Cerebellar cortex (tissue), 1 donor: ENCODE data around the gene YAP1.
"Not testable (repeated sequence)": the region's sequence is repeated elsewhere in the genome, so short reads cannot be mapped to it uniquely, and the experiment has no call there.

Source experiments
- DNase-seq: peaks from one replicate; pipeline ENCODE4 v3.0.0-alpha.2; 2015; ENCODE audit warnings: low spot score

Gene YAP1

DNA sequence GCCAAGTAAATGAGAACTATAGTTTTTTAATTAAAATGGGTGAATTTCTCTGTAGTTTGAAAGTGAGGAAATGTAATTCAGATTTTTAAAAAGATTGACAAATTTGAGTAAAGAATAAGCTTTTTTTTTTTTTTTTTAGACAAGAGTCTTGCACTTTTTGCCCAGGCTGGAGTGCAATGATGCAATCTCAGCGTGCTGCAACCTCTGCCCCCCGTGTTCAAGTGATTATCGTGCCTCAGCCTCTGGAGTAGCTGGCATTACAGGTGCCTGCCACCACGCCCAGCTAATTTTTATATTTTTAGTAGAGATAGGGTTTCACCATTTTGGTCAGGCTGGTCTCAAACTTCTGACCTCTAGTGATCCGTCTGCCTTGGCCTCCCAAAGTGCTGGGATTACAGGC lies 90.1 kb downstream of the YAP1 start:
- not testable (repeated sequence) for DNase-seq

DNA sequence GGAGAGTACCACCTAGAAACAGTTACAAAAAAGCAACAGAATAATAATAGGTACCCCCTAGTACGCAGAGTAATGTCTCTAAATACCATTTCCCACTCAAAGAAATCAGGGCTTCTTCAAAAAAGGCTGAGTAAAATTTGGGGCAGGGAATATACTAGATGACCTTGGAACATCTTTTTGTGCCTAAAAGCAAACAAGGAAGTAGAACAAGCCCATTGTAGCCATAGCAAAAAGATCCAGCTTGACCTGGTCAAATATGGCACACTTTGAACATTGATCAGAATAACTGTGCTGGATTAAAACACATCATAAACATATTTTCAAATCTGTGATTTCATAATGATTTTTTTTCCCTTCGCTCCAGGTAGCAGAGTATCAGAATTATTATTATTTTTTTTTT lies 91.5 kb downstream of the YAP1 start:
- no peak for DNase-seq

DNA sequence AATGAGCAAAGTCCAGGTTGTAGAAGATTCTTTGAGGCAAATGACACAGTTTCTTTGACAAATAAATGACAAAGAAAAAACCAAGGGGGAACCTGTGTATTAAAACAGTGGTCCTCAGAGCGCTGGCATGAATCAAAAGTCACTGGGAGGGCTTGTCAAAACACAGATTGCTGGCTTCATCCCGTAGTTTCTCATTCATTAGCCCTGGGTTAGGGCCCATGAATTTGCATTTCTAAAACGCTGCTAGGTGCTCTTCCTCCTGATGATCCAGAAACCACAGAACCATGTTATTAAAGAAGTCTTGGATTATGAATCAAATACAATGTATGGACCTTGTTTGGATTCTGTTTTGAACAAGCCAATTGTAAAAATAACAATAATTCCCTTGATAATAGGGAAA lies 92.7 kb downstream of the YAP1 start:
- DNase-seq: no peak

DNA sequence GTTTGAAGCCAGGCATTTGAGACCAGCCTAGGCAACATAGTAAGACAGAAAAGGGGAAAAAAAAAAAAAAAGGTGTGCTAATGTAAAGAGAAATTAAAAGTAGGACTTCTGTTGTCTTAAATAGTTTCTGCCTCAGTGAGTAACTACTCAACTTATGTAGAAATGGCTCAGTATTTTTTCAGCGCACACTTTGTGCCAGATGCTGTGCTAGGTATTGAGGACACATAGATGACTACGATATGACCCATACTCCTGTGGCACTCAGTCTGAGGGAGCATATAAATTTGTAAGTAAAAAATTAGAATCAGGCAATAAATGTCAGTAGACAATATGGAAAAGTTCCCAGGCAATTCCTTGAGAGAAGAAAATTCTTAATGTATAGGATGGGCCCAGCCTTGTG lies 93.9 kb downstream of the YAP1 start:
- DNase-seq: no peak

DNA sequence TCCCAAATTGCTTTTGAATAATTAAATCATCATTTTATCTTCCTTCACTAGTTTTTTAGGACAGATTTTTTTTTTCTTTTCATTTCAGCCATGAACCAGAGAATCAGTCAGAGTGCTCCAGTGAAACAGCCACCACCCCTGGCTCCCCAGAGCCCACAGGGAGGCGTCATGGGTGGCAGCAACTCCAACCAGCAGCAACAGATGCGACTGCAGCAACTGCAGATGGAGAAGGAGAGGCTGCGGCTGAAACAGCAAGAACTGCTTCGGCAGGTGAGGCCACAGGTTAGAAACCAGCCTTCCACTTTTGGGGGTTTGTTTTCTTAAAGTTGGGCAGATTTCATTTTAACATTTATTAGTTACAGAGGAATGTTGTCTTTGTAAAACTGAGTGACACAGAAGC lies 95.6 kb downstream of the YAP1 start:
- DNase-seq: no peak

DNA sequence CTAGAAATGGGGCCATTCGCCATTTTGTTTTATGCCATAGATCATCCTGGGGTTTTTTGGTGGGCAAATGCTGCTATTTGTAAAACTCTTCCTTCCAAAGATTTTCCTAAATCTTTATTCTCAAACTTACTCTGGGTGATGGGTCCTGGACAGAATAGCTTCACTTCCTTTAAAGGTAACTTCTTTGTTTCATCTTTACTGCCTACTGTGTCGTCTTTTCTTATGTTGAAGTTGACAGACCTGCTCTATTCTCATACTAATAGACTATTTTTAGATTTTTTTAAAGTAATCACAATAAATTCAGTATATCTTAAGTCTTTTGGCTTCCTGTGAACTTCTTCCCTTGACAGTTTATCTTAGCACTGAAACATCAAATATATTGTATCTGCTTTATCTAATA lies 98.6 kb downstream of the YAP1 start:
- DNase-seq: no peak

DNA sequence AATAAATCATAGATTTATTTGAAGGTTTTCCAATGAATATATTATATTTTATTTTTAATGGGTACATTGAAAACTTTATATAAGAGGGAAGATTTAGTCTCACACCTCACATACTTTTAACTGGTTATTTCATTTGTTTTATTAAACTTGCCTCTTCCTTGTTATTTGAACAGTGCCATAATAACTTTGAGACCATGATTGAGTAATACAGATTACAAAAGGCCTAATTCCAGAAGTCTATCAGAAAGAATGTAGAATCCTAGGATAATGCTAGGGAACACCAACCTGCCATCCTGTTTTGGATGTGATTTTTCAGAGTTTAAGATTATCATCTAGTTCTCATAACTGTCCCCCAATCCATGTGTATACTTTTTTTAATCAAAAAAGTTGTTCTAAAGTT lies 104.4 kb downstream of the YAP1 start:
- DNase-seq: no peak

DNA sequence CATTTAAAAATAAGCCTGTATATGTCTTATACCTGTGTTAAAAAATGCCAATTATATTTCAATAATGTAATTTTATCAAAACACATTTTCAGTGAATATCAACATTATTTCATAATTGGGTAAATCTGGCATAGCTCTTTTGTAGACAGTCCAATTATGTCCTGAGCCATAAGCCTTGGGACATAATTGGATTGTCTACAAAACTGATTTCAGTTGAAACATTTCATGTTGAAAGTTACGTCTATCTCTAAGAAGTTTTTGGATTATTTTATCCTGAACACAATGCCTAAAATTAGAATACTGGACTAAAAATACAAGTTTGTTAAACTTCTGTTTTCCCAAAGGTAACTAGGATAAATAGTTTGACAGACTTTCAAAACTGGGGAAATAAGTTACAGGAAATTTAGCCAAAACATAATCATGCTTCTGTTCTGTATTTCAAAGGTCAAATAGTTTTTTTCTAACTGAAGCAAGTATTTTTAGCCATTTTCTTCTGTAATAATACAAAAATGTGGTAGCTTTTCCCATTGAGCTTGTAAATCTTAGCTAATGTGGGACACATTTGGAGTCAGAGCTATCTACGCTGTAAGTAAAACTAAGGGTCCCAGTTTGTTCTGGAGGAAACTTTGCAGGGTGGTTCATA lies 106.3 kb downstream of the YAP1 start:
- no peak for DNase-seq

DNA sequence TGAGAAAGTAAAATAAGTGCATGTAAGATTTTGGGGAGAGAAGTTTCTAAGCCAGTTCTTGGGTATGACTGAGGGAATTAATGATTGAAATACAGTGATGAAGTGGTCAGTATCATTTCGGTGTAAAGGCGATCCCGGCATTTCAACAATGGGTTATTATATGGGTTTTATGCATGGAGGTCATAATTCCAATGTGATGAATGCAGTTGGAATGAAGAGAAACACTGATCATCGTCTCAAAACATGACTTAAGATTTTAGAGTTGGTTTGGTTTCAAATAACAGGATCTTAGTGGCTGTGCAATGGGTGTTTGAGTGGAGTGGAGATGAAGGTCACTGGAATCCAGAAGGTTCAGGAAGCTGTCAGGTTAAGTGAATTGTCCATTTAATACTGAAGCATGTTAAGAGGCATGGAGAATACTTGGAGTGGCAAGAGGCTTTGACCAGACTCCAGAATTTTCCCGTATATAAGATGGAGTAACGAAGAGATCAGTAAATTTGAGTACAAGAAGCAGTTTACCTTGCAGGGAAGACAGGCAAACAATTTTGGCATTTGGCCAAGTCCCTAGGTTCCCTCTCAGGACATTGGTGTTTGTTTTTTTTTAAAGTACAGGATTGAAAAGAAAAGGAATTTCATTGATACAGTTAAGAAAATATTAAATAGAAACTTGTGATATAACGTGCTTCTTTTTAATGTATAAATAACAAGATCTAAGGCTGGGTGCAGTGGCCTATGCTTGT lies 110.7 kb downstream of the YAP1 start:
- no peak for DNase-seq

DNA sequence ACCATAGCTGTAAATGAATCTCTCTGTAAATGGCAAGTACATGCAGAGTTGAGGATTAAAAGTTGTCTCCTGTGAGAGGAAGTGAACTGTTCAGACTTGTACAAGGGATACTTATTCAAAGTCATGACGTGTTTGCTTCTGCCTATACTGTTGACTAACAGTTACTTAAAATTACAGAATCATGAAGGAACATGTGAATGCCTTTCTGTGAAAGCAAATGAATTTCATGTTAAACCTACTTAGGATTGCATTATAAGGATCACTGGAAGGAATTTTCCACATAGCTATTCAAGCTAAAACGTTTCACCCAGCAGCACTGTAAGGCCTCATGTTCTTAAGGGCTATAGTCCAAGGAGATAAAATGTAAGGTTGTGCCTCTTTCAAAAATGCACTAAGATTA lies 113.6 kb downstream of the YAP1 start:
- DNase-seq: no peak

DNA sequence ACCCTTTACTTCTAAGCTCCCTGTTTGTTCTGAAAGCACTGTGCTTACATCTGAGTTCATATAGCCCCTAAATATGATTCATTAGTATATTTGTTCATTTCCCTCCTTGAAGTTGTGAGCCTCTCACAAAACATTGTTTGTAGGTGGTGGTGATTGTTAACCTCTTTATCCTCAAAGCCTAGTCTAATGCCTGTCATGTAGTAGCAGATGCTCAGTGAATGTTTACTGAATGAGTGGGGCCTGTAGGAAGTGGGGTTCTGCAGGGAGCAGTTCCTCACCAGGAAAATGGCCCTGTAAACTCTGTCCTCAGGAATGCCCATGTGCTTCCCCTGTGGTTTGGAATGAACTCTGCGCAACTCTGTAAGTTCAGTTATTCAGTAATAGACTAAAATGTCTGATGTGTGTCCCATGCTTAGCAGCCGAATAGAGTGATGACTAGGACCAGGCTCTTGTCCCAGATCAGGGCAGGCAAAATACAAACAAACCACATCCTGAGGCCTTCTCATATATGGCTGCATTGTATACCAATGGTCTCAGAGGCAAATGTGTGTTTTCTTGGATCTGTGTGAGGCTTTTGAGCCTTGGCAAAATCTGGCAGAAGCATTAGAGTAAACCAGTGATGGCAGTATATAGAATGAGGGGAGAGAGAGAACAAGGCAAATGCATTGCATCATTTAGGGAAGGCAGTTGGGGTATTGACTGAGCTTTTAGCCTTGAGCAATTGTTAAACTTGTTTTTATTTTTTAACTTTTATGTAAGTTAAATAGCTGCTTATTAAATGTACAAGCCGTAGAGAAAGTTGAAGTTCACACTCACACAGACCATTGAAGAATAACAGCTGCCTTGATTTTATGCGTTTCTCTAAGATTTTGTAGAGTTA lies 115.7 kb downstream of the YAP1 start:
- DNase-seq: no peak

DNA sequence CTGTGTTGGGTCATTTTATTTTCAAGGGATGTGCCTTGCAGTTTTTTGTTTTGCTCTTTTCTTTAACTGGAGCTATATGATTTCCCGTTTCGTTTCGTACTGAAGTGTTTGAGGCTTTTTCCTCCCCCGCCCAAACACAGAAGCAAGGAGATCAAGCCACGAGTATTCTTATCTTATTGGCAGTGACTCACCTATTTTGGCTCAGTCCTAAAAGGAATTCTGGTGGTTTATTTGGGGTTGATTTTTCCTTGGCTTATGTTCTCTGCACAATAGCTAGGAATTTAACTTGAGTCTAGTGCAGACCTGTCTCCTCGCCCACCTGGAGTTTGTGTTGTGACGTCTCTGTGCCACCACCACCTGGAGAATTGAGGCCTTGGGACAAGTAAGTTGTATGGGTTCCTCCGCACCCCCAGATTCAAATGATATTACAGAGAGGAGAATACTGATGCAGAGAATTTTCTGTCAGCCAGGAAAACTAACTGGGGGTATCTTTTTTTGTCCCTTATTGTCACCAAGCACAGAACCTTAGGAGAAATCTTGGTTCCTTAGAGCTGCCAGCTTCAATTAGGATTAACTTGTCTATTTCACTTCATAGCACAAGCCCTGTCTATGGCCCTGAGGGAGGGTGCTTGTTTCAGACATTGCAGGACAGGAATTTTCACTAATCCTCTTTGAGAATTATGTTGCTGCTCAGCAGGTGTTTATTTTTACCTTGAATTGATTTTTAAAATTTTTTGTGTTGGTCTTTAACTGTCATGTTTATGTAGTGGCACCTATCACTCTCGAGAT lies 116.6 kb downstream of the YAP1 start:
- DNase-seq: no peak

DNA sequence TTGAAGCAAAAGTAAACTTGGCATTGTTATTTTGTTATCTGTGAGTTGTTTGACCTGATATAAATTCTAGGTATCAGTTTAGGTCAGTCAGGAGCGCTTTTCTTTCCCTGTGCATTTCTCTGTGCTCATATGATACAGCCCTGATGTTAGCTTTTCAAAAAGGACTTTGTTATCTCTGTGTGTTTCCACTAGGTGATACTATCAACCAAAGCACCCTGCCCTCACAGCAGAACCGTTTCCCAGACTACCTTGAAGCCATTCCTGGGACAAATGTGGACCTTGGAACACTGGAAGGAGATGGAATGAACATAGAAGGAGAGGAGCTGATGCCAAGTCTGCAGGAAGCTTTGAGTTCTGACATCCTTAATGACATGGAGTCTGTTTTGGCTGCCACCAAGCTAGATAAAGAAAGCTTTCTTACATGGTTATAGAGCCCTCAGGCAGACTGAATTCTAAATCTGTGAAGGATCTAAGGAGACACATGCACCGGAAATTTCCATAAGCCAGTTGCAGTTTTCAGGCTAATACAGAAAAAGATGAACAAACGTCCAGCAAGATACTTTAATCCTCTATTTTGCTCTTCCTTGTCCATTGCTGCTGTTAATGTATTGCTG lies 119.4 kb downstream of the YAP1 start:
- no peak for DNase-seq

DNA sequence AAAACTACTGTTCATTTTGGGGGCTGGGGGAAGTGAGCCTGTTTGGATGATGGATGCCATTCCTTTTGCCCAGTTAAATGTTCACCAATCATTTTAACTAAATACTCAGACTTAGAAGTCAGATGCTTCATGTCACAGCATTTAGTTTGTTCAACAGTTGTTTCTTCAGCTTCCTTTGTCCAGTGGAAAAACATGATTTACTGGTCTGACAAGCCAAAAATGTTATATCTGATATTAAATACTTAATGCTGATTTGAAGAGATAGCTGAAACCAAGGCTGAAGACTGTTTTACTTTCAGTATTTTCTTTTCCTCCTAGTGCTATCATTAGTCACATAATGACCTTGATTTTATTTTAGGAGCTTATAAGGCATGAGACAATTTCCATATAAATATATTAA lies 119.9 kb downstream of the YAP1 start:
- no peak for DNase-seq

DNA sequence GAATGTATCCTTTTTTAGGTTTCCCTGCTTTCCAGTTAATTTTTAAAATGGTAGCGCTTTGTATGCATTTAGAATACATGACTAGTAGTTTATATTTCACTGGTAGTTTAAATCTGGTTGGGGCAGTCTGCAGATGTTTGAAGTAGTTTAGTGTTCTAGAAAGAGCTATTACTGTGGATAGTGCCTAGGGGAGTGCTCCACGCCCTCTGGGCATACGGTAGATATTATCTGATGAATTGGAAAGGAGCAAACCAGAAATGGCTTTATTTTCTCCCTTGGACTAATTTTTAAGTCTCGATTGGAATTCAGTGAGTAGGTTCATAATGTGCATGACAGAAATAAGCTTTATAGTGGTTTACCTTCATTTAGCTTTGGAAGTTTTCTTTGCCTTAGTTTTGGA lies 120.7 kb downstream of the YAP1 start:
- no peak for DNase-seq

DNA sequence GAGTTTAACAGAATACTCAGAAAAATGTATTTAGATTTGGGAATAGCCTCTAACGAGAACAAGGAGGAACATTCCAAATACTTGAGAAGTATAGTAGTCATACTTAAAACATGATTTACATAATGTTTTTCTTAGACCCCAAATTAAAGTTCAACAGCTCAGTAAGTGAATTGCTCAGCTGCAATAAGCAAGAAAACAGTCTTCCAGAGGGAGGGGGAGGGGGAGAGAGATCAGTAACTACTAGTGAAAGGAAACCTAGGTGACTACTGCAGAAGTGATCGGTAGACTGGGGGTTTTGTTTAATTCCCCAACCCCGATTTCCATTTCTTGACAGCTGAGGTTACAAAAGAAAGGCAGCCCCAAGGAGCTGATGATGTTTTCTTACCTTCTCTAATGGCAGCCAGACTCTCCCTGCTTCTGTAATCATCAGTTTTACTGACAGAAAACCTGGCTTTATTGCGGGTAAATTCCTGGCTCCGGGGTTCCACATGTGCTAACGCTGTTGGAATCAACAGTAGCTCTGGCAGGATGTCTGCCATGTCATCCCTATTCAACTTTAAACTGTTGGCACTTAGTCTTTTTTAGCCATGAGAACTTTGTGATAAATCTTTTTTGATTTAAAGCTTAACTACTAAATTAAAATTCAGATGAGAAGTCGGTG lies 124.7 kb downstream of the YAP1 start:
- DNase-seq: no peak

DNA sequence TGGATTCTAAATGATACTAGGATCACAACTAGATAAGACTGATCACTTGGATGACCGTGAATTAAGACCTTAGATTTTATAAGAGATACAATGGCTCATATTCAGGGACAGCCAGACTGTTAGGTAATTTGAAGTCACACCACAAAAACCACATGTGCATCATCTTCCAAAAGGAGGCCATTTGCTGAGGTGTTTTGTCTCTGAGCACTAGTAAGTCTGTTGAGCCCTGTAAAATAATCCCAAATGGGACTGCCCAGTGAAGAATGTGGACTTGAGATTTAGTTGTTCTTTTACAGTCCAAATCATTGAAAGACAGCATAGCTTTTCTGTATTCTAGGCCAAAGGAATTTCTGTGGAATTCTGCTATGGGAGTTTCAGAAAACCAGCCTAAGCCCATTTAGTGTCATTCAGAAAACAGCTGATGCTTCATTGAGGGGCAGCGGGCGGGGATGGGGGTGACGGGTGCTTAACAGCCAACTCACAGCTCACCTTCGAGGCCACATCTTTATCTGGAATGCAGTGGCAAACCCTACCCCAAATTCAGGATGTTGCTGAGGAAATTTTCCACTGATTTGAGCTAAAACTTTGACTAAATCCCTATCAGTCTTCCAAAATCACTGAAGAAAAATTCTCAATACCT lies 127.0 kb downstream of the YAP1 start:
- DNase-seq: no peak

DNA sequence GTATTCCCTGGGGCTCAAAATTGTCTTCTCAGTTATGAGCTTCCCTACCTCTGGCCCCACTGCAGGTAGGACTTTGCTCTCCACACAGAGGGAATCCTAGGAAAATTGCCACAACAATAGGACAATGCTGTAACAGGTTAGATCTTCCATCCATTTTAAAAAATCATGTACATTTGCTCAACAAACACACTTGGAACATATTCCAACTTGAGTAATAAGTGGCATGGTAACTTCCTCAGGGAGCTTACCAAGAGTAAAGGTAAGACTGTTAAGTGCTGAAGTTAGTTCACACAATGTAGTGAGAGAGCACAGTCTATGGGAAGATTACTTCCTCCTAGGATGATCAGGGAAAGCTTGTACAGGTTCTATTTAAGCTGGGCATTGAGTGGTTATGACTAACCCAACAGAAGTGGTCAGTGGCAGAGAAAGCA lies 128.2 kb downstream of the YAP1 start:
- no peak for DNase-seq

DNA sequence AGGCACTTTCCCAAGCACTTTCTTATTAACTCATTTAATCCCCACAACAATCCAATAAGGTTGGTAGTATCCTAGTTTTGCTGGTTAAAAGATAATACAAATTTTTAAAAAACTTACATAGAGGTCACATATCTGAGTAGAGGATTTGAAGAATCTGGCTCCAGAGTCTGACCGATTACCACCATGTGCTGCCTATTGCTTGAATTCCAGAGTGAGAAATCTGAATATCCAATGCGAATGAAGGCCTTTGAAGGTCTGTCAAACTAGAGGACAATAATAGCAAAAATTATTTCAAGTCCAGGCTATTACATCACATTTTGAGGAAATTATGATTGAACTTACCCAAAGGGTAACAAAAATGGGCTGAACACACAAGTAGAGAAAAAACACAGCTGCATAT lies 129.2 kb downstream of the YAP1 start:
- DNase-seq: no peak

DNA sequence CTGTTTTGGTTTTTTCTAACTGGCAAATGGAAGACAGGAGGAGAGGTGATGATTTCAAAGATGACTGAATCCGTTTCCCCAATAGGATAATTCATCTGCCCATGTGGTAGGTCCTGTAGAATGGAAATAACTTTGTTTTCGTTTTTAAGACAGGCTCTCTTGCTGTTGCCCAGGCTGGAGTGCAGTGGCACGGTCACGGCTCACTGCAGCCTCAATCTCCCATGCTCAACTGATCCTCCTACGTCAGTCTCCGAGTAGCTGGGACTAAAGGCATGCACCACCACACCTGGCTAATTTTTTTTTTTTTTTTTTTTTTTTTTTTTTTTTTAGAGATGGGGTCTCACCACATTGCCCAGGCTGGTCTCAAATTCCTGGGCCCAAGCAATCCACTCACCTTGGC lies 129.7 kb downstream of the YAP1 start:
- DNase-seq: no peak

DNA sequence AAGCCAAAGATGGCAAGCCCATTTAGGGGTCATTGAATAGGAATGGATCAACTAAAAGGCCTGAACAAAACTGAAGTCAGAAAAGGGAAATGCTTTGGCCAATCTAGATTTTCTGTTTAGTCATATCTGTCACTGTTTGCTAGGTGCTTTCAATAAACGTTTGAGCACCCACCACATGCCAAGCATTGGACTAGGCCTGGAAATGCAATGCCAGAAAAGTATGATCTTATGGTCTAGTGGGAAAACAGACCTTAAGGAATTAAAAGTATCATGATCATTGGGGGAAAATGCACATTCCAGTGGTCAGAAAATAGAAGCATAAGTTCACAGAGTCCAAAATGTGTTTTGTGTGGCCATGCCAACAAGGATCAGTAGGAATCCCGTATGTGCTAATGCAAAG lies 130.3 kb downstream of the YAP1 start:
- no peak for DNase-seq
